ENCODE data around the gene KAZN. TPM values are rescaled to one million over a fixed set of nuclear protein-coding genes. Genes with fewer than 3 reads are reported as not detected.

Gene KAZN
- polyA plus RNA-seq, 1 of the 3 experiments (the other 2 are of a cell fraction), result 6.8 TPM

GRCh38 chr1:14862114-14862771, 263.8 kb downstream of the KAZN start:
- Histone ChIP-seq H3K4me2 (no peak overlapping the region), H3F3A (replicated peaks; ENCODE audit: insufficient read depth) (no peaks in the 10 kb centered on the region), H3K9me2 (no peaks in the 10 kb centered on the region), H4K20me1 (ENCODE audit: insufficient read depth) (no peaks in the 10 kb centered on the region), H3K4me3 (ENCODE audit: low read depth in 2 of 2, low read length in 1 of 2) (no peak overlapping the region), H3K27me3 (ENCODE audit: insufficient read depth) (no peaks in the 10 kb centered on the region), H3K27ac (ENCODE audit: low read depth in 2 of 2, low read length in 1 of 2) (no peak overlapping the region), H3K79me2 (ENCODE audit: insufficient read depth) (no peaks in the 10 kb centered on the region), H2AFZ (ENCODE audit: low read depth) (no peak overlapping the region), H3K36me3 (replicated peaks in 1 of 2; ENCODE audit: control insufficient read depth in 1 of 2, insufficient read depth in 2 of 2, low read length in 1 of 2) (no peaks in the 10 kb centered on the region), H3K9me3 (no peaks in the 10 kb centered on the region), H3K9ac (no peak overlapping the region), H3K4me1 (ENCODE audit: control insufficient read depth in 1 of 2, insufficient read depth in 2 of 2, low read depth in 1 of 2, low read length in 1 of 2) (peaks cover 0 to 6% of the 10 kb centered on the region in 2 experiments; a peak in 1 of 4 replicates)
- ChIA-PET CTCF (interaction anchor here (1.0 to 3.5 kb wide), 2 partner anchors 10 to 165 kb away, joined by 4 to 12 read pairs; no protein-coding TSS in a partner anchor), POLR2A (no interaction called here)
- no peak for DNase-seq
- TF ChIP-seq JUND (IDR thresholded peaks at IDR 0.05) (no peak), POLR2AphosphoS5 (IDR thresholded peaks at IDR 0.05; ENCODE audit: low read depth, low read length) (no peak), CHD2 (IDR thresholded peaks at IDR 0.05; ENCODE audit: low read length, partially characterized antibody) (no peak), EP300 (IDR thresholded peaks at IDR 0.05; ENCODE audit: borderline replicate concordance in 1 of 2, low read depth in 1 of 2, low read length in 1 of 2) (no peak), ELF1 (IDR thresholded peaks at IDR 0.05) (no peak)
- 42% methylated on average over 13 of the region's 13 CpGs for WGBS (ENCODE audit: low lambda C conversion rate)

- Histone ChIP-seq H3K9ac (no peak overlapping the region), H3K36me3 (replicated peaks in 1 of 2; ENCODE audit: control insufficient read depth in 1 of 2, insufficient read depth in 2 of 2, low read length in 1 of 2) (no peaks in the 10 kb centered on the region), H3K27me3 (ENCODE audit: insufficient read depth) (no peaks in the 10 kb centered on the region), H3K9me2 (no peaks in the 10 kb centered on the region), H3F3A (replicated peaks; ENCODE audit: insufficient read depth) (no peaks in the 10 kb centered on the region), H3K79me2 (ENCODE audit: insufficient read depth) (no peaks in the 10 kb centered on the region), H3K4me1 (ENCODE audit: control insufficient read depth in 1 of 2, insufficient read depth in 2 of 2, low read depth in 1 of 2, low read length in 1 of 2) (peaks cover 0 to 7% of the 10 kb centered on the region in 2 experiments; a peak in 1 of 4 replicates), H3K9me3 (no peaks in the 10 kb centered on the region), H3K4me3 (ENCODE audit: low read depth in 2 of 2, low read length in 1 of 2) (no peak overlapping the region), H3K4me2 (no peak overlapping the region), H3K27ac (ENCODE audit: low read depth in 2 of 2, low read length in 1 of 2) (no peak overlapping the region), H2AFZ (ENCODE audit: low read depth) (no peak overlapping the region), H4K20me1 (ENCODE audit: insufficient read depth) (no peaks in the 10 kb centered on the region)
- WGBS (ENCODE audit: low lambda C conversion rate), result 51% methylated on average over 5 of the region's 5 CpGs
- POLR2A ChIA-PET, result no interaction called here
- CTCF ChIA-PET, result no interaction called here
- DNase-seq, result no peak
- TF ChIP-seq FOXM1 (IDR thresholded peaks at IDR 0.05; ENCODE audit: low read depth) (no peak), RAD21 (IDR thresholded peaks at IDR 0.05; ENCODE audit: low read length) (no peak), ELF1 (IDR thresholded peaks at IDR 0.05) (no peak), RXRA (IDR thresholded peaks at IDR 0.05; ENCODE audit: borderline replicate concordance, low read depth) (no peak)
Measured at GRCh38 chr1:14865106-14865505, 266.6 kb downstream of the KAZN start.

- Histone ChIP-seq H3K4me3 (ENCODE audit: low read depth in 2 of 2, low read length in 1 of 2) (no peak overlapping the region), H2AFZ (ENCODE audit: low read depth) (no peak overlapping the region), H3K9me3 (no peaks in the 10 kb centered on the region), H3K4me2 (no peak overlapping the region), H3K4me1 (ENCODE audit: control insufficient read depth in 1 of 2, insufficient read depth in 2 of 2, low read depth in 1 of 2, low read length in 1 of 2) (peaks cover 0 to 7% of the 10 kb centered on the region in 2 experiments; a peak in 1 of 4 replicates), H3K27ac (ENCODE audit: low read depth in 2 of 2, low read length in 1 of 2) (no peak overlapping the region), H3K79me2 (ENCODE audit: insufficient read depth) (no peaks in the 10 kb centered on the region), H4K20me1 (ENCODE audit: insufficient read depth) (no peaks in the 10 kb centered on the region), H3K9ac (no peak overlapping the region), H3K27me3 (ENCODE audit: insufficient read depth) (no peaks in the 10 kb centered on the region), H3K36me3 (replicated peaks in 1 of 2; ENCODE audit: control insufficient read depth in 1 of 2, insufficient read depth in 2 of 2, low read length in 1 of 2) (no peaks in the 10 kb centered on the region), H3F3A (replicated peaks; ENCODE audit: insufficient read depth) (no peaks in the 10 kb centered on the region), H3K9me2 (no peaks in the 10 kb centered on the region)
- 58% methylated on average over 14 of the region's 14 CpGs for WGBS (ENCODE audit: low lambda C conversion rate)
- DNase-seq, result peak; percentile 23
- TF ChIP-seq REST (IDR thresholded peaks at IDR 0.05; ENCODE audit: low read depth, low read length), result peak; percentile 79; the same call in 1 of the 2 replicates
- no peak for TF ChIP-seq NRF1 (IDR thresholded peaks at IDR 0.05; ENCODE audit: low read depth, low read length)
- CTCF ChIA-PET, result interaction anchor here (1.7 kb wide), 1 partner anchor 160 kb away, joined by 4 read pairs; no protein-coding TSS in a partner anchor
- POLR2A ChIA-PET, result no interaction called here
Measured at GRCh38 chr1:14866911-14867612, 268.6 kb downstream of the KAZN start.
